Eye (tissue), 1 donor: ENCODE results near the gene FAM117A.
"Not testable (repeated sequence)": the region's sequence is repeated elsewhere in the genome, so short reads cannot be mapped to it uniquely, and the experiment has no call there.

Experiments used
- DNase-seq: peaks from one replicate; pipeline ENCODE4 v3.0.0-alpha.2; 2015

The FAM117A gene

DNA sequence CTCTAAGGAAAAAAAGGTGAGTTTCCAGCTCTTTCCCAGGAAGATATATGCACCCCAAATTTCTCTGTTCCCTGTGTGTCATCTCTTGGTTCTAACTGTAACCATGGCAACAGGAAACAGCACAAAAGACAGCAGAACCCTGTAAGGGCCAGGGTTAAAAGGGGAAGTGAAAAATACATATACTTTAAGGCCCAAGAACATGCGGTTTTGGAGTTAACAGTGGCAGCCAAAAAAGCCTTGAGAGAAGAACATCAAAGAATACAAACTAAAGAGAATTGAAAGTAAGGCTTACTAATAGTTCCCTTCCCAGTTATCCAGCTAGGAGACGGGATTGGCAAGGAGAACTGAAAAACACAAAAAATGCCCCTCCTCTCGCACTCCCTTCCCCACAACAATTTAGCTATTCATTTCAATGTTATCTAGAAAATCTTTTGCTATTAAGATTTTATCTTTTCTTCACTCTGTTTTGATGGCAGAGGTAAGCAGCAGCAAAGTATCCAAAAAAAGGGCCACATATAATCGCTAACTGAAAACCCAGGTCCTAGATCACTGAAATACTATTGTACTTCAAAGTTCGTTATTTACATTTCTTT is 87.6 kb downstream of the FAM117A start:
- DNase-seq: no peak

DNA sequence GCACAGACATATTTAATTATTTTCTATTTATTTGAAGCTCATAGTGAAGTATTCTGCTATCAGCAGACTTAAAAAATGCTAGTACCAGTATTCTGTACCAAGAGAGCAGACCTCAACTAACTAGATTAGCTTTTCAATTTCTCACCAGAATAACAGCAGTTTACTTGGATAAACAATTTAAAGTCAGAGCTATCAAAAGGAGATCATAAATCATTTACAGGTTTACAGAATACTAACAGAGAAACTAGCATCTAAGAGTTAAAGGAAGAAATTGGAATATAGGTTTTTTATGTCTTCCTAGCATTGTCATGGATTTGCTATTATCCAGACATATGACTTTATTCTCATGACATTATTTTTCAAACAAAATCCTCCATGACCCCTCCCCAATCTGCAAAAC is 89.4 kb downstream of the FAM117A start:
- DNase-seq: no peak

DNA sequence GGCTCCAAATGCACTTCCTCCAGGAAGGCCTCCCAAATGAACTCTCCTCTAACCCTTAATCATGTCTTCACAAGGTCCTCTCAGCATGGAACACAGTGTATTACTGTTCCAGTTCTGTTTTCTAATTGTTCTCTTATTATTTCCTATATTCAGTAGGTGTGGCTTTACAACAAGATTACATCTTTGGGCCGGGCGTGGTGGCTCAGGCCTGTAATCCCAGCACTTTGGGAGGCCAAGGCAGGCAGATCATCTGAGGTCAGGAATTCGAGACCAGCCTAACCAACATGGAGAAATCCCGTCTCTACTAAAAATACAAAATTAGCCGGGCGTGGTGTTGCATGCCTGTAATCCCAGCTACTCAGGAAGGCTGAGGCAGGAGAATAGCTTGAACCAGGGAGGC is 90.3 kb downstream of the FAM117A start:
- not testable (repeated sequence) for DNase-seq

DNA sequence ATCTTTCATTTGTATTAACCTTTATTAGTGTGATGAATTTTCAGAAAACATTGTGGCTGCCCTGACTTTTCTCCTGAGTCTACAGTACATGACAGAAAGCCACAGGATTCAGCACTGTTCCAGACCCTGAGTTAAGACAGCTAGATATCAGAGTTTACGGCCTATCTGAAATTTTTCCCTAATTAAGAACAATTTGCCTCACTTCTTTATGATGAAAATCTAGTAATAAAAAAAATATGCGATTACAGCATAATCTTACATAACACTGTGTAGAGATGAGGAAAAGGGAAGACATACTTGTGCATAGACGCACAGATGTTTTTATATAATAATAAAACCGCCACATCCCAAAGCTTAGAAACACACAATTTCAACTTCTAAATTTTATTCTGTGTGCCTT is 93.3 kb downstream of the FAM117A start:
- no peak for DNase-seq

DNA sequence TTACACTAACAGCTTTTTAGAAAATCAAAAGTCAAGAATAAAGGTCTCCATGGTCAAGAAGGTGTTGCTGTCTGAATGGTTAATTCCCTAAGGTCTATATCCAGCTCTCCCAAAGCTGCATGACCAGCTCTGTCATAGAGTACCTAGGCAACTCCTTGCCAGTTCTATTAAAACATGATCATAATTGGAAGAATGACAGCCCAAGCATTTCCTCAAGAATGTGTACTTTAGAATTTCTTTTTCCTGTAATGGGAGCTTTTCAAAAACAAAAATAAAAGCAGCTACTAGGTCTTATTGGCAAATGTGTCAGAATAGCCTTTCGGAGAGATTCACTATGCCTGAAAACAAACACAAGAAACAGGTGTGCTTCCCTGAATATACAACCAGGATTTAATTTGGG is 93.9 kb downstream of the FAM117A start:
- no peak for DNase-seq

DNA sequence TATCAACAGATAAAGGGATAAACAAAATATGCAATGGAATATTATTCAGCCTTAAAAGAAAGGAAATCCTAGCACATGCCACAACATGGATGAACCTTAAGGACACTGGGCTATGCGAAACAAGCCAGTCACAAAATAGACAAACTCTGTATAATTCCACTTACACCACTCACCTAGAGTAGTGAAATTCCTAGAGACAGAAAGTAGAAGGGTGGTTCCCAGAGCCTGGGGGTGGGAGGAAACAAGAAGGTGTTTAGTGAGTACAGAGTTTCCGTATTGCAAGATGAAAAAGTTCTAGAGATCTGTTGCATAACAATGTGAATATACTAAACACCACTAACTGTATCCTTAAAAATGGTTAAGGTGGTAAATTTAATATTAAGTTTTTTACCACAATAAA is 96.1 kb downstream of the FAM117A start:
- no peak for DNase-seq

DNA sequence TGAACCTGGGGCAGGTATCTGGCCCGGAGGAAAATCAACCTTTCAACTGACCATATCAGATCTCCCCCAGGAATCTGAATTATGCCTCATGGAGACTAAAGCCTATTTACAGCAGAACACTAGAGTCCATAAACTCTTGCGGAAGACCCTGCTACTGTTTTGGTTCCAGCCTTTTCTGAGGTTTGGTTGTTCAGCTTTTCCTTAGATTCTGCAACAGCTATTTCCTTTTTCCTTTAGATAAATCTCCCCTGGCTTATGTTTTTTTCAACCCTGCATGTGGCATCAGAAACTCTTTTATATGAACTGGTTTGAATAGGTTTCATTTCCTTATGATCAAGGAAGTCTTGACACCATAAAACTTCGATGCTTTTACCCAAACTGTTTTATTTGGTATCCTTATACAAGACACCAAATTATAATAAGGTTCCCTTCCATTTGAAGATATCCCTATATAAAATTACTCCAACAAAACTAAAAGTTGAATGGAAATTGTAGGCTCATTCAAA is 99.2 kb downstream of the FAM117A start:
- no peak for DNase-seq
